CD4-positive, alpha-beta T cell (primary cell): ENCODE measurements around the gene TFAM. TPM values are rescaled to one million over a fixed set of nuclear protein-coding genes. Genes with fewer than 3 reads are reported as not detected.

Experiments used
- ATAC-seq: fragments of 200-7000 bp; cut with Tn5 transposase; one replicate; pipeline ENCODE4 v1.10.0; 2022; ENCODE audit warnings: mild to moderate bottlenecking; ENCODE audit not compliant: poor library complexity
- CTCF ChIA-PET: fragments of 350-600 bp; sonication (Branson Sonifier 250); formaldehyde crosslinking; loops from one replicate; lab custom pipeline; 2021; ENCODE audit warnings: antibody characterized with exemption, inconsistent platforms; lab: Charles Lee
- POLR2A ChIA-PET: fragments of 350-600 bp; sonication (Branson Sonifier 250); formaldehyde crosslinking; loops from one replicate; lab custom pipeline; 2021; ENCODE audit warnings: antibody characterized with exemption, inconsistent platforms; lab: Charles Lee
- DNase-seq, 14 experiments: peaks; one replicate each; pipeline ENCODE4 v3.0.0-alpha.2; 2013 to 2020; ENCODE audit warnings: mixed read lengths in 2 of 14
- H3K27ac ChIP-seq, 2 donors: one replicate each; pipeline versions ENCODE4 v1.5.1 to v1.7.0; 2013; ENCODE audit warnings: low read length in 2 of 2, low read depth in 1 of 2, mild to moderate bottlenecking in 1 of 2
- H3K27me3 ChIP-seq, 2 experiments: 1 replicate in 1 of 2; 2 replicates in 1 of 2; pipeline versions ENCODE4 v1.6.1 to v1.7.0; 2013; ENCODE audit warnings: low read length in 2 of 2, control low read depth in 1 of 2, mild to moderate bottlenecking in 1 of 2, moderate library complexity in 1 of 2; ENCODE audit not compliant: insufficient read depth in 2 of 2, control insufficient read depth in 1 of 2
- H3K36me3 ChIP-seq: one replicate; pipeline ENCODE4 v1.6.1; 2013; ENCODE audit warnings: low read length, control low read depth; ENCODE audit not compliant: insufficient read depth
- H3K4me1 ChIP-seq: one replicate; pipeline ENCODE4 v1.6.1; 2013; ENCODE audit warnings: low read length, control low read depth; ENCODE audit not compliant: insufficient read depth
- H3K4me3 ChIP-seq: one replicate; pipeline ENCODE4 v1.5.1; 2013; ENCODE audit warnings: mild to moderate bottlenecking, low read length, moderate library complexity
- H3K9me3 ChIP-seq, 2 experiments: 1 replicate in 1 of 2; 2 replicates in 1 of 2; pipeline versions ENCODE4 v1.6.1 to v1.7.0; 2013; ENCODE audit warnings: low read length in 2 of 2, mild to moderate bottlenecking in 2 of 2, control low read depth in 1 of 2, moderate library complexity in 1 of 2; ENCODE audit not compliant: control insufficient read depth in 1 of 2, insufficient read depth in 1 of 2
- H3K27ac Mint-ChIP-seq: one replicate; pipeline ENCODE4 v1.8.0; 2020; ENCODE audit warnings: mixed read lengths
- H3K27me3 Mint-ChIP-seq: one replicate; pipeline ENCODE4 v1.8.0; 2021; ENCODE audit warnings: mixed read lengths
- H3K36me3 Mint-ChIP-seq: one replicate; pipeline ENCODE4 v1.8.0; 2021; ENCODE audit warnings: low read depth, mixed read lengths
- H3K4me1 Mint-ChIP-seq: one replicate; pipeline ENCODE4 v1.8.0; 2021; ENCODE audit warnings: low read depth, mixed read lengths
- H3K4me3 Mint-ChIP-seq: one replicate; pipeline ENCODE4 v1.8.0; 2020; ENCODE audit warnings: mild to moderate bottlenecking, mixed read lengths
- H3K9me3 Mint-ChIP-seq: one replicate; pipeline ENCODE4 v1.8.0; 2020; ENCODE audit warnings: mixed read lengths
- intact Hi-C, 2 experiments: fragments of 100-400 bp; cut with DNase I in 1 of 2; cut with micrococcal nuclease in 1 of 2; formaldehyde crosslinking; loops; one replicate each; pipeline versions ENCODE4 v1.15.1 to v1.9.0; 2023 to 2025; cut with DNase I, micrococcal nuclease
- total RNA-seq, 174 experiments: library from RNA in 2 of 174; stranded (reverse) in 2 of 174; gene quantifications; one replicate each; pipeline ENCODE4 v1.2.3 and lab custom pipeline; 2021 to 2026
- TF ChIP-seq, protein P1 (sequence below): fragments of 200-600 bp; IDR thresholded peaks from one replicate; pipeline ENCODE4 v1.8.0; 2022; ENCODE audit warnings: antibody characterized with exemption, mild to moderate bottlenecking

Gene TFAM
- total RNA-seq, 2 experiments from 2014 or later: 43.7 to 50.5 TPM

DNA sequence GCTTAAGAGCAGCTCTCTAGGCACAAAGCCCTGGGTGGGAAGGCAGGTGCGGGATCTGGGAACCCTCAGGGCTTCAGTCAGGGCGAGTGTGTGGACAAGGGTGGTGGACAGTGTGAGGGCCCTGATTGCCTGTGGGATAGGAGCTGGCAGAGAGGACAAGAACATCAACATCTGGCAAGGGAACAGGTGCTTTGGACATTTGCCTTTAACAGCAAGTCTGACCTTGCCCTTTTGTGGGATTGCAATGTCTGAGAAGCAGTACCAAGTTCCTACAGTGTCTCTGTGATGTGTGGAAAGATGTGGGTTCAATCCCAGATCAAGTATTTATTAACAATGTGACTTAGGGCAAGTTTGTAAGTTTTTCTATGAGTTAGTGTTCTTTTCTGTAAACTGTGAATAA, 46.7 kb downstream of the TFAM start:
- ATAC-seq (no peak), DNase-seq (no peak)
- intact Hi-C loops: no loop called here
- Histone ChIP-seq H3K27me3 (peaks cover 0 to 3% of the 10 kb centered on the region in 2 experiments), H3K4me3 (no peak overlapping the region), H3K27ac (no peak overlapping the region), H3K9me3 (no peaks in the 10 kb centered on the region), H3K4me1 (peaks cover 5% of the 10 kb centered on the region), H3K36me3 (no peaks in the 10 kb centered on the region)
- Mint-ChIP-seq H3K27ac (no peak overlapping the region), H3K36me3 (no peaks in the 10 kb centered on the region), H3K27me3 (peaks cover 6% of the 10 kb centered on the region), H3K4me1 (peaks cover 20% of the 10 kb centered on the region), H3K9me3 (peaks cover under 1% of the 10 kb centered on the region), H3K4me3 (no peak overlapping the region)
- TF ChIP-seq, protein P1, sequence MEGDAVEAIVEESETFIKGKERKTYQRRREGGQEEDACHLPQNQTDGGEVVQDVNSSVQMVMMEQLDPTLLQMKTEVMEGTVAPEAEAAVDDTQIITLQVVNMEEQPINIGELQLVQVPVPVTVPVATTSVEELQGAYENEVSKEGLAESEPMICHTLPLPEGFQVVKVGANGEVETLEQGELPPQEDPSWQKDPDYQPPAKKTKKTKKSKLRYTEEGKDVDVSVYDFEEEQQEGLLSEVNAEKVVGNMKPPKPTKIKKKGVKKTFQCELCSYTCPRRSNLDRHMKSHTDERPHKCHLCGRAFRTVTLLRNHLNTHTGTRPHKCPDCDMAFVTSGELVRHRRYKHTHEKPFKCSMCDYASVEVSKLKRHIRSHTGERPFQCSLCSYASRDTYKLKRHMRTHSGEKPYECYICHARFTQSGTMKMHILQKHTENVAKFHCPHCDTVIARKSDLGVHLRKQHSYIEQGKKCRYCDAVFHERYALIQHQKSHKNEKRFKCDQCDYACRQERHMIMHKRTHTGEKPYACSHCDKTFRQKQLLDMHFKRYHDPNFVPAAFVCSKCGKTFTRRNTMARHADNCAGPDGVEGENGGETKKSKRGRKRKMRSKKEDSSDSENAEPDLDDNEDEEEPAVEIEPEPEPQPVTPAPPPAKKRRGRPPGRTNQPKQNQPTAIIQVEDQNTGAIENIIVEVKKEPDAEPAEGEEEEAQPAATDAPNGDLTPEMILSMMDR: no peak
- ChIA-PET CTCF (no interaction called here), POLR2A (no interaction called here)

- peaks cover 6% of the 10 kb centered on the region for H3K27me3 Mint-ChIP-seq
- TF ChIP-seq, protein P1: no peak
These were observed 47.9 kb downstream of the TFAM start for GRCh38 chr10:58433066-58433465.

GRCh38 chr10:58433571-58433970, 48.4 kb downstream of the TFAM start:
- Mint-ChIP-seq H3K27me3 (peaks cover 6% of the 10 kb centered on the region), H3K36me3 (no peaks in the 10 kb centered on the region)
- CTCF ChIA-PET: no interaction called here

More at GRCh38 chr10:58433066-58433465, 47.9 kb downstream of the TFAM start:
- Histone ChIP-seq H3K4me3 (no peak overlapping the region), H3K27me3 (peaks cover 0 to 3% of the 10 kb centered on the region in 2 experiments), H3K27ac (no peak overlapping the region), H3K36me3 (no peaks in the 10 kb centered on the region), H3K4me1 (peaks cover 5% of the 10 kb centered on the region), H3K9me3 (no peaks in the 10 kb centered on the region)
- no peaks in the 10 kb centered on the region for H3K9me3 Mint-ChIP-seq
- peaks cover 21% of the 10 kb centered on the region for H3K4me1 Mint-ChIP-seq
- H3K36me3 Mint-ChIP-seq: no peaks in the 10 kb centered on the region
- intact Hi-C loops: no loop called here
- DNase-seq (no peak), ATAC-seq (no peak)
- H3K27ac Mint-ChIP-seq: no peak overlapping the region
- H3K4me3 Mint-ChIP-seq: no peak overlapping the region
- CTCF ChIA-PET: no interaction called here
- POLR2A ChIA-PET: no interaction called here

More at GRCh38 chr10:58433571-58433970, 48.4 kb downstream of the TFAM start:
- no peak overlapping the region for H3K27ac Mint-ChIP-seq
- H3K4me1 Mint-ChIP-seq: peaks cover 21% of the 10 kb centered on the region
- intact Hi-C loops: no loop called here
- H3K27ac ChIP-seq: no peak overlapping the region
- no peak overlapping the region for H3K4me3 ChIP-seq
- H3K4me1 ChIP-seq: peaks cover 5% of the 10 kb centered on the region
- H3K36me3 ChIP-seq: no peaks in the 10 kb centered on the region
- no peaks in the 10 kb centered on the region for H3K9me3 Mint-ChIP-seq
- DNase-seq (no peak), ATAC-seq (no peak)
- peaks cover 0 to 3% of the 10 kb centered on the region in 2 experiments for H3K27me3 ChIP-seq
- TF ChIP-seq, protein P1: no peak
- POLR2A ChIA-PET: no interaction called here
- H3K4me3 Mint-ChIP-seq: no peak overlapping the region
- H3K9me3 ChIP-seq: no peaks in the 10 kb centered on the region
